ENCODE results near the gene GOSR2. TPM values are rescaled to one million over a fixed set of nuclear protein-coding genes. Genes with fewer than 3 reads are reported as not detected.

Gene GOSR2
- total and polyA plus RNA-seq, 2 of the 8 experiments (the other 6 are each of a cell fraction or from before 2014, with no cell fraction given), result 28.2 to 36.2 TPM

DNA sequence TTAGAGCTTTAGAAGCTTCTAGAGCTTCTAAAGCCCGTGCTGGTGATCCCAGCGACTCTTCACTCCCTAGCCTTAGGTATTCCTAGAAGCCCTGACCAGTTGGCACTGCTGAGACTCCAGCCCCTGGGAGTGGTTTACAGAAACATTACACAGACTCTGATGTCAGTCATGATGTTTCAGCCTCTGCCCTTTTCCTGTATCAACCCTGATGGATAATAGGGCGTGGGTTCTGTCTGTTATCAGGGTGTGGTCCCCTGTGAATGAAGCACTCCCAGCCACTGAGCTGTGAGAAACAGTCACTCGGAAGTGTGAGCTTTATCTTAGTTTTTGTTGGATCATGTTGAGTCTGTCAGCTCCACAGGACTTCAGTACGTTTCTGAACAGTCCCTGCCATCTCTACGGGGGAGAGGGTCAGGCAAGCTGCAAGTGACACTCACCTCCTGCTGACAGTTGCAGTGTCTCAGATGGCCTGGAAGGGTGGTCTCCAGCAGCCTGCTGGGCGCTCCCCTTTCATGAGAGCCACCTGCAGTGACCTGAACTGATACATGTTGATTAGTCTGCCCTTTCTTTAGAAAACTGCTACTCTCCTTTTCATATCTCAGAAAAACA lies 12.8 kb downstream of the GOSR2 start:
- Histone ChIP-seq H2BK12ac (ENCODE audit: low read depth, low read length) (no peak overlapping the region), H3K18ac (ENCODE audit: extremely low read depth, low read length) (no peak overlapping the region), H3K56ac (replicated peaks; ENCODE audit: insufficient read length, low read depth, low read length) (no peak overlapping the region), H3K23ac (ENCODE audit: insufficient read length) (no peak overlapping the region), H2AK5ac (ENCODE audit: low read depth, low read length) (no peak overlapping the region), H3K27ac (ENCODE audit: low read depth, low read length) (no peak overlapping the region), H3K36me3 (ENCODE audit: control insufficient read depth in 2 of 4, insufficient read depth in 4 of 4, low read length in 3 of 4) (peaks cover 36 to 80% (median 68%) of the 10 kb centered on the region in 4 experiments), H3K14ac (ENCODE audit: insufficient read length) (no peak overlapping the region), H3K4me1 (replicated peaks in 1 of 4; ENCODE audit: control insufficient read depth in 3 of 4, insufficient read depth in 4 of 4, low read length in 3 of 4) (no peaks in the 10 kb centered on the region), H3K79me2 (ENCODE audit: control insufficient read depth in 1 of 2, insufficient read depth in 2 of 2, low read length in 2 of 2) (no peaks in the 10 kb centered on the region), H2BK20ac (ENCODE audit: low read length) (no peak overlapping the region), H3K4me2 (ENCODE audit: insufficient read depth in 1 of 2, low read depth in 2 of 2, low read length in 2 of 2) (no peak overlapping the region), H2AFZ (ENCODE audit: low read length) (no peak overlapping the region), H4K8ac (ENCODE audit: extremely low read depth, insufficient read depth, low read length) (no peak overlapping the region; the same call in 1 of the 2 replicates), H2BK15ac (ENCODE audit: low read length) (no peak overlapping the region), H3K4me3 (ENCODE audit: extremely low read depth in 1 of 4, insufficient read depth in 2 of 4, low read depth in 3 of 4, low read length in 4 of 4) (no peak overlapping the region), H3K23me2 (ENCODE audit: low read depth, low read length) (no peaks in the 10 kb centered on the region), H3K9me3 (ENCODE audit: insufficient read depth in 2 of 2, low read depth in 1 of 2, low read length in 1 of 2) (no peaks in the 10 kb centered on the region), H3K4ac (replicated peaks; ENCODE audit: insufficient read length, low read depth, low read length) (no peak overlapping the region), H4K5ac (ENCODE audit: insufficient read length, low read depth, low read length) (no peak overlapping the region), H2BK5ac (ENCODE audit: low read depth, low read length) (no peak overlapping the region), H3K27me3 (replicated peaks in 1 of 4; ENCODE audit: control insufficient read depth in 3 of 4, extremely low read depth in 1 of 4, insufficient read depth in 3 of 4, low read length in 3 of 4) (no peaks in the 10 kb centered on the region), H3K79me1 (ENCODE audit: low read depth, low read length) (no peaks in the 10 kb centered on the region; the same call in 1 of the 2 replicates), H2BK120ac (replicated peaks; ENCODE audit: low read depth, low read length) (no peak overlapping the region), H3K9ac (replicated peaks in 1 of 4; ENCODE audit: extremely low read depth in 1 of 4, low read depth in 3 of 4, low read length in 3 of 4) (no peak overlapping the region), H4K20me1 (replicated peaks in 1 of 2; ENCODE audit: control insufficient read depth in 1 of 2, insufficient read depth in 2 of 2, low read length in 2 of 2) (peaks cover 0 to 2% of the 10 kb centered on the region in 2 experiments), H4K91ac (replicated peaks; ENCODE audit: insufficient read length, low read length) (no peak overlapping the region)
- ChIA-PET POLR2A (ENCODE audit: partially characterized antibody) (interaction anchor here (0.9 kb wide), 1 partner anchor 9 kb away, joined by 3 read pairs; no protein-coding TSS in a partner anchor), CTCF (ENCODE audit: partially characterized antibody) (interaction anchor here (0.6 to 1.3 kb wide), 6 partner anchors 39 to 121 kb away, joined by 3 to 4 read pairs (median 3); no protein-coding TSS in a partner anchor)
- FAIRE-seq (no peak), DNase-seq (ENCODE audit: low read depth in 1 of 2, low spot score in 2 of 2) (no peak)
- WGBS, 2 experiments (ENCODE audit: extremely low coverage in 1 of 2, insufficient coverage in 1 of 2, insufficient read length in 1 of 2, insufficient replicate concordance in 2 of 2, low coverage in 1 of 2, low lambda C conversion rate in 2 of 2, missing lambda C conversion rate in 1 of 2), result 91% methylated on average over 7 of the region's 7 CpGs; no CpG with 5 or more reads in 1 of the 2 experiments
- TF ChIP-seq YY1 (IDR thresholded peaks at IDR 0.05; ENCODE audit: low read depth, low read length) (no peak), KDM1A (IDR thresholded peaks at IDR 0.05; ENCODE audit: borderline replicate concordance, low read length) (no peak), CEBPB (IDR thresholded peaks at IDR 0.05; ENCODE audit: low read depth, low read length) (no peak), RXRA (IDR thresholded peaks at IDR 0.05; ENCODE audit: insufficient read depth, low read depth, low read length) (no peak)
